Upper lobe of left lung (tissue), 6 donors: ENCODE results near the gene KCNA2. TPM values are rescaled to one million over a fixed set of nuclear protein-coding genes. Genes with fewer than 3 reads are reported as not detected.

ENCODE experiments used
- ATAC-seq, 2 donors: fragments of 200-7000 bp; cut with Tn5 transposase; one replicate each; pipeline ENCODE4 v1.9.1; 2022; ENCODE audit warnings: mild to moderate bottlenecking in 2 of 2, moderate library complexity in 2 of 2; ENCODE audit not compliant: low FRiP score in 2 of 2
- DNase-seq, 2 donors: peaks; one replicate each; pipeline ENCODE4 v3.0.0-alpha.2; 2019 to 2020
- H3K27ac ChIP-seq, 4 donors: fragments of 200-600 bp; sonication (generic); one replicate each; pipeline ENCODE4 v1.5.1; 2016 to 2019
- H3K27me3 ChIP-seq, 4 donors: fragments of 200-600 bp; sonication (generic); one replicate each; pipeline ENCODE4 v1.5.1; 2017 to 2019
- H3K36me3 ChIP-seq, 4 donors: fragments of 200-600 bp; sonication (generic); one replicate each; pipeline ENCODE4 v1.5.1; 2016 to 2019
- H3K4me1 ChIP-seq, 4 donors: fragments of 200-600 bp; sonication (generic); one replicate each; pipeline ENCODE4 v1.5.1; 2018 to 2019
- H3K4me3 ChIP-seq, 4 donors: fragments of 200-600 bp; sonication (generic); one replicate each; pipeline ENCODE4 v1.5.1; 2017 to 2019; ENCODE audit warnings: mild to moderate bottlenecking in 2 of 4, moderate library complexity in 1 of 4
- H3K9me3 ChIP-seq, 4 donors: fragments of 200-600 bp; sonication (generic); one replicate each; pipeline ENCODE4 v1.5.1; 2018 to 2019
- CTCF ChIP-seq, 6 experiments: fragments of 450-650 bp in 4 of 6; fragments of 200-600 bp in 2 of 6; sonication (generic) in 2 of 6; IDR thresholded peaks; one replicate each; pipeline ENCODE4 v1.5.1; 2016 to 2019; ENCODE audit warnings: antibody characterized with exemption in 6 of 6
- EP300 ChIP-seq, 4 donors: sonication (generic); formaldehyde crosslinking; IDR thresholded peaks; one replicate each; pipeline ENCODE4 v1.5.1; 2017; ENCODE audit warnings: antibody characterized with exemption in 4 of 4, control low read depth in 2 of 4
- POLR2A ChIP-seq, 4 donors: fragments of 450-650 bp; IDR thresholded peaks; one replicate each; pipeline ENCODE4 v1.5.1; 2016 to 2017; ENCODE audit warnings: antibody characterized with exemption in 4 of 4, mild to moderate bottlenecking in 2 of 4
- POLR2AphosphoS5 ChIP-seq, 2 donors: sonication (generic); formaldehyde crosslinking; IDR thresholded peaks; one replicate each; pipeline ENCODE4 v1.5.1; 2017; ENCODE audit warnings: antibody characterized with exemption in 2 of 2
- WGBS, 2 donors: methylation state at CpG; one replicate each; pipeline ENCODE4 v1.1.5; 2017 to 2018; 5-methylcytosine and 5-hydroxymethylcytosine counted together
- total RNA-seq, 6 donors: library from RNA; depleted of rRNA in 4 of 6; stranded (reverse); fragments of >200 nt in 4 of 6; gene quantifications; one replicate each; pipeline versions ENCODE4 v1.1.0 to v1.2.1, GENCODE V29; 2016 to 2021
- donor health status: DM: no; HTN: no; CAD: no; lungs with moderate emphysema.
- donor health status: DM: no; HTN: yes; CAD: no; lungs with severe emphysema.

Gene KCNA2
- total RNA-seq, 6 donors from 2014 or later = under 0.01 to 0.77 (median 0.23) TPM

GRCh38 chr1:110595353-110595710, 10.8 kb downstream of the KCNA2 start:
- H3K27ac ChIP-seq = no peak overlapping the region
- ATAC-seq = no peak
- H3K27me3 ChIP-seq = no peaks in the 10 kb centered on the region
- no peaks in the 10 kb centered on the region for H3K4me1 ChIP-seq
- no peak for DNase-seq
- no peak overlapping the region for H3K4me3 ChIP-seq
- TF ChIP-seq POLR2A (IDR thresholded peaks at IDR 0.05) (no peak), POLR2AphosphoS5 (IDR thresholded peaks at IDR 0.05) (no peak), CTCF (IDR thresholded peaks at IDR 0.05) (no peak), EP300 (IDR thresholded peaks at IDR 0.05) (no peak)
- H3K36me3 ChIP-seq = no peaks in the 10 kb centered on the region
- H3K9me3 ChIP-seq = no peaks in the 10 kb centered on the region

GRCh38 chr1:110594456-110595352, 11.5 kb downstream of the KCNA2 start:
- H3K4me3 ChIP-seq = no peak overlapping the region
- no peak for ATAC-seq
- no peaks in the 10 kb centered on the region for H3K27me3 ChIP-seq
- TF ChIP-seq CTCF (IDR thresholded peaks at IDR 0.05) = no peak
- TF ChIP-seq POLR2A (IDR thresholded peaks at IDR 0.05) = no peak
- no peak for TF ChIP-seq EP300 (IDR thresholded peaks at IDR 0.05)
- TF ChIP-seq POLR2AphosphoS5 (IDR thresholded peaks at IDR 0.05) = no peak
- no peak for DNase-seq
- H3K27ac ChIP-seq = no peak overlapping the region
- H3K36me3 ChIP-seq = no peaks in the 10 kb centered on the region
- no peaks in the 10 kb centered on the region for H3K9me3 ChIP-seq
- no peaks in the 10 kb centered on the region for H3K4me1 ChIP-seq
- WGBS, 2 donors = 51 to 63% methylated on average over 5 to 7 of the region's 7 CpGs

GRCh38 chr1:110593902-110594301, 12.3 kb downstream of the KCNA2 start:
- Histone ChIP-seq H3K27ac (no peak overlapping the region), H3K9me3 (no peaks in the 10 kb centered on the region), H3K27me3 (no peaks in the 10 kb centered on the region), H3K4me3 (no peak overlapping the region), H3K4me1 (no peaks in the 10 kb centered on the region), H3K36me3 (no peaks in the 10 kb centered on the region)
- 47 to 58% methylated on average over 5 of the region's 5 CpGs for WGBS, 2 donors
- DNase-seq (no peak), ATAC-seq (no peak)
- no peak for TF ChIP-seq EP300 (IDR thresholded peaks at IDR 0.05)
- no peak for TF ChIP-seq POLR2A (IDR thresholded peaks at IDR 0.05)
- no peak for TF ChIP-seq POLR2AphosphoS5 (IDR thresholded peaks at IDR 0.05)
- no peak for TF ChIP-seq CTCF (IDR thresholded peaks at IDR 0.05)

GRCh38 chr1:110591956-110592355, 14.2 kb downstream of the KCNA2 start:
- no peaks in the 10 kb centered on the region for H3K4me1 ChIP-seq
- TF ChIP-seq CTCF (IDR thresholded peaks at IDR 0.05) = no peak
- no peak for TF ChIP-seq POLR2A (IDR thresholded peaks at IDR 0.05)
- TF ChIP-seq POLR2AphosphoS5 (IDR thresholded peaks at IDR 0.05) = no peak
- no peak for TF ChIP-seq EP300 (IDR thresholded peaks at IDR 0.05)
- no peak for ATAC-seq
- no peaks in the 10 kb centered on the region for H3K9me3 ChIP-seq
- no peak for DNase-seq
- H3K27ac ChIP-seq = no peak overlapping the region
- H3K27me3 ChIP-seq = no peaks in the 10 kb centered on the region
- 73 to 81% methylated on average over 6 of the region's 6 CpGs for WGBS, 2 donors
- no peak overlapping the region for H3K4me3 ChIP-seq
- no peaks in the 10 kb centered on the region for H3K36me3 ChIP-seq

- Histone ChIP-seq H3K9me3 (no peaks in the 10 kb centered on the region), H3K27ac (no peak overlapping the region), H3K27me3 (no peaks in the 10 kb centered on the region), H3K4me1 (no peaks in the 10 kb centered on the region), H3K36me3 (no peaks in the 10 kb centered on the region), H3K4me3 (no peak overlapping the region)
- ATAC-seq = no peak
- TF ChIP-seq POLR2A (IDR thresholded peaks at IDR 0.05) (no peak), EP300 (IDR thresholded peaks at IDR 0.05) (no peak), POLR2AphosphoS5 (IDR thresholded peaks at IDR 0.05) (no peak), CTCF (IDR thresholded peaks at IDR 0.05) (no peak)
- no peak for DNase-seq
- WGBS, 2 donors = 65 to 69% methylated on average over 2 to 3 of the region's 3 CpGs
Measured at GRCh38 chr1:110588991-110589390, 17.2 kb downstream of the KCNA2 start.
